Stromal cell of bone marrow (primary cell): ENCODE data around the gene STARD5.

Experiments
- DNase-seq: peaks from one replicate; pipeline ENCODE4 v3.0.0-alpha.2; 2012; ENCODE audit warnings: low read depth

The STARD5 gene

DNA sequence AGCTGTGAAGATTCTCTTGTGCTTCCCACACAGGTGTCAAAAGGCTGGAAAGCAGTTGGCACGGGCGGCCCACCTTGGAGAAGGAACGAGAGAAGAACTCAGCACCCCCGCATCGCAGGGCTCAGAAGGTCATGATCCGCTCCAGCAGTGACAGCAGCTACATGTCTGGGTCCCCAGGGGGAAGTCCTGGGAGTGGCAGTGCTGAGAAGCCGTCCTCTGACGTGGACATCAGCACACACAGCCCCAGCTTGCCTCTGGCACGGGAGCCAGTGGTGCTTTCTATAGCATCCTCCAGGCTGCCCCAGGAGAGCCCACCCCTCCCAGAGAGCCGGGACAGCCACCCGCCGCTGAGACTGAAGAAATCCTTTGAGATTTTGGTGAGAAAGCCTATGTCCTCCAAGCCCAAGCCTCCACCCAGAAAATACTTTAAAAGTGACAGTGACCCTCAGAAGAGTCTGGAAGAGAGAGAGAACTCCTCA lies 31.4 kb downstream of the STARD5 start:
- DNase-seq: no peak

DNA sequence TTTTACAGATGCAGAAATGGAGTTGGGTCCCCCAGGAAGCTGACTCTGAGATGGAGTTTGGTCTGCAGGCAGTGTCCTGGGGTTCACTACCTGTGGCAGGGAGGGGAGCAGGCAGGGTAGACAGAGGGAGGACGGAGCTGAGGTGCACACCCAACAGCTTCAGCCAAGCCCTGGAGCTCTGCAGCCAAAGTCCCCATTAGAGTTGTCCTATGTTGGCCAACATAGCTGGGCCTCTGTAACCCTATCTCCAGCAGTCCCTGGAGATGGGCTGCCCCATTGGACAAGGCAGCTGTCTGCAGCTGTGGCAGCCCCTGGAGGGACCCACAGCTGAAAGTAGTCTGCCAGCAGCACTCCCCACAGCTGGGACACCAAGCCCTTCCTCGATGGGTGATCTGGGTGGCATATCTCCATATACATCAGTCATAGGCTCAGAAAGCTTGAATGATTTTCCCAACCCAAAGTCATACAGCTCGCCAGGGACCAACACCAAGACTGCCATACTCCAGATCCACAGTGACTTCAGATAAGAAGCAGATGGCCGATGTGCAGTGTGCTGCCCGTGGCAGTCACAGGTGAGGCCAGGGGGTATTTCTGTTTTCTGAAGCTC lies 31.9 kb downstream of the STARD5 start:
- DNase-seq: no peak

DNA sequence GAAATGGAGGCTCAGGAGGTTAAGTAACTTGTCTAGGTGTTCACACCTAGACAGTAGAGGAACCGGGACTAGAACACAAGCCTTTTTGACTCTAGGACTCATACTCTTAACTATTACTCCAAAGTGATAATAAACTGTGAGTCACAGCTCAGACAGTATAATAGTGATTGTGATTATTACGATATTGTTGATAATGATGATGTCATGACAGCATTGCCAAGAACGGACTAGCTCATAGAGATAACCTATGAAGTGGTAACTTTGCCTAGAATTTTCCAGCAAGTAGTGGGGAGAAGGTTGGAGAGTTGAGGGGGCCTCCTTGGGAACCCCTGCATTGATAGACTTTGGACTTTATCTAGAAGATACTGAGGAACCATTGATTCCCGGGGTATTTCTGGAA lies 34.0 kb downstream of the STARD5 start:
- no peak for DNase-seq

DNA sequence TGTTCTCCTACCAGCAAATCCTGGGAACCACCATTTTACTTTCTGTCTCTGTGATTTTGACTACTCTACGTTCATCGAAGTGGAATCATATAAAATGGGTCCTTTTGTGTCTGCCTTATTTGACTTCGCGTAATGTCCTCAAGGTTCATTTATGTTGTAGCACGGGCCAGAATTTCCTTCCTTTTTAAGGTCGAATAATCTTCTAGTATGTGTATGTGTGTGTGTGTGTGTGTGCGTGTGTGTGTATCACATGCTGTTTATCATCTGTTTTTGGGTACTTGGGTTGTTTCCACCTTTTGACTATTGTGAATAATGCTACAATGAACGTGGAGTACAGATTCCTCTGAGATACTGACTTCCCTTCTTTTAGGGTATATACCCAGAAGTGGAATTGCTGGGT lies 35.3 kb downstream of the STARD5 start:
- no peak for DNase-seq

DNA sequence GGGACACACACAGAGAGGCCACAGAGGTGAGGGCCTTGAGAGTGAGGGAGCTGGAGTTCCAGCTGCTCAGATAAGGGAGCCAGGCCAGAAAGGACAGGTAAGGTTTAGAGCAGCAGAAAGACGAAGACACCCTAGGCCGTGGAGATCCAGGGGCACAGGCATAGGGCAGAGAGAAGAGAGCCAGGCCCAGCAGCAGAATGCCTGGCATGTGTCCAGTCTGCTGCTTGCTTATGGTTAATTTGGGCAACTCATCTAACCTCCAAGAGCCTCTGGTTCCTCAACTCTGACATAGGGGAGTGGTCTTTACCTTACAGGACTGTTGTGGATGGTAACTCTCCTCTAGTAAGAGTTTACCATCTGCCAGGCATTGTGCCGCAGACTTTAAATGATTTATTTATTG lies 35.9 kb downstream of the STARD5 start:
- DNase-seq: no peak

DNA sequence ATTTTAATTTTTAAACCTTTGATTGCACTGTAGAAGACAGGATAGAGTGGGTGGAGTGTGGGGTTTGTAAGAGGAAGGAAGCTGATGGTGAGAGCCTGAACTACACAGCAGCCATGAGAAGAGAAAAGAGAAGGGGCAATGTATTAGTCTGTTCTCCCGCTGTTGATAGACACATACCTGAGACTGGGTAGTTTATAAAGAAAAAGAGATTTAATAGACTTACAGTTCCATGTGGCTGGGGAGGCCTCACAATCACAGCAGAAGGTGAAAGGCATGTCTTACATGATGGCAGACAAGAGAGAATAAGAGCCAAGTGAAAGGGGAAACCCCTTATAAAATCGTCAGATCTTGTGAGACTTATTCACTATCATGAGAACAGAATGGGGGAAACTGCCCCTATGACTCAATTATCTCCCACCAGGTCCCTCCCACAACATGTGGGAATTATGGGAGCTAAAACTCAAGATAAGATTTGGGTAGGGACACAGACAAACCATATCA lies 37.3 kb downstream of the STARD5 start:
- DNase-seq: no peak

DNA sequence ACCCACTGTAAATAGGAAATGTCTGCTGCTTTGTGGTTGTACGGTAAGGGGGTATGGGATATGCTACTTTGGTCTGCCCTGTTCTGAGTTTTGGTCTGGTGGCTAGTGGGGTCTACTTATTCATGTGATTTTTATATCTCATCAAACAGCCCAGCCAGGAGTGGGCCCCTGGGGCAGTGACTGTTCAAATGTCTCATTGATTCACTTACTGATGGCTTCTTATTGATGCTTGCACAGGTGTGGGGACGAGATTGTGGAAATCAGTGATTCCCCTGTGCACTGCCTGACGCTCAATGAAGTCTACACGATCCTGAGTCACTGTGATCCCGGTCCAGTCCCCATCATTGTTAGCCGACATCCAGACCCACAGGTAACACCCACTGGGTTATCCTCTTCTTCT lies 38.5 kb downstream of the STARD5 start:
- no peak for DNase-seq

DNA sequence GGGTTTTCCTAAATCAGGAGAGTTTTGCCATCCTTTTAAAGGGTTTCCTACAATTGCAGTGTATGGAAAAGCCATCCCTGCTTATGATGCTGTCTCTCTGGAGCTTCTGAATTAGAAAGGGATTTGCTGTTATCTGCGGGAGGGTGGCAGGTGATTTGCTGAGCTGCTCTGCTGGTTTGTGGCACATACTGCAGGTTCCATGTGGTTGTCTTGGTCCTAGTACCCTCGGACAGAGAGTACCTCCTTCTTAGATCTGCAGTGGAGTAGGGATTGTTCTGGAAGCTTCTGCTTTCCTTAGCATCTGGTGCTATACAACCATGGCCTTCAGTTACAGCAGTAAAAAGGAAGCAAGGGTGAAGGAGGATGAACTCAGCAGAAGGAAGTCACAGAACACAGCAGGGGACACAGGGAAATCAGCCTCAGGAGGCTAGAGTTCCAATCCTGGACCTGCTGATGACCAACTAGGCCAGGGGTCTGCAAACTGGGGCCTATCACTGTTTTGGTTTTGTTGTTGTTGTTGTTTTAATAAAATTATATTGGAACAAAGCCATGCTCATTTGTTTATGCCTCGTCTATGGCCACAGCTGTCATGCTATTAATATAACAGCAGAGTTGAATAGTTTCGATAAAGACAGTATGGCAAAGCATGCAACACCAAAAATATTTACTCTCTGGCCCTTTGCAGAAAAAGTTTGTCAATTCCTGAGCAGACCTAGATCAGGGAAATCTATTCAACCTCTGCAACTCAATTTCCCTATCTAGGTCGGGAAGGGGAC lies 39.5 kb downstream of the STARD5 start:
- DNase-seq: no peak

DNA sequence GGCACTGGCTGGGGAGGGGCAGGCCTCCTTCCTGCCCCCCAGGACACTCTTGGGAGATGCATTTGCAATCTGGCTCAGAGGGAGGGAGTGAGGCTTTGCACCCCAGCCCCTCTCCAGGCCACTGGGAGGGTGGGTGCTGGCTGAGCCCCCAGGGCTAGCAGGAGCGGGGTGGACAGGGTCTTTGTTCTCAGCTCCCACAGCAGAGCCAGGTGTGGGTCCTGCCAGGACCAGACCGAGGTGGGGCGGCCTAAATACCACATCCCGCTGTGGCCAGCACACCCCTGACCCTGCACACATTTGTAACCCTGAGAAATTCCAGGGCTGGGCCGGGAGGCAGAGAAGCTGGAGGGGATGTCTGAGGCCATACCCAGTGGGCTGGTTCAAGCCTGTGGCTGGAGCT lies 41.0 kb downstream of the STARD5 start:
- DNase-seq: no peak

DNA sequence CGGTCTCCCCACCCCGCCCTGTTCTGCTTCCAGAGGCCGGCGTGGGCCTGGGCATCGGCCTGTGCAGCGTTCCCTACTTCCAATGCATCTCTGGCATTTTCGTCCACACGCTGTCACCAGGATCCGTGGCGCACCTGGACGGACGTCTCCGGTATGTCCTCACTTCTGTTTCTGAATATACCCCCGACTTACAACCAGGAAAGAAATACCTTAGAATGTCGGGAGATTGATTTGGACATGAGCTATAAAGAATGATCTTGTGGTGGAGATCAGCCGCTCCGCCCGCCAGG lies 41.4 kb downstream of the STARD5 start:
- DNase-seq: no peak

DNA sequence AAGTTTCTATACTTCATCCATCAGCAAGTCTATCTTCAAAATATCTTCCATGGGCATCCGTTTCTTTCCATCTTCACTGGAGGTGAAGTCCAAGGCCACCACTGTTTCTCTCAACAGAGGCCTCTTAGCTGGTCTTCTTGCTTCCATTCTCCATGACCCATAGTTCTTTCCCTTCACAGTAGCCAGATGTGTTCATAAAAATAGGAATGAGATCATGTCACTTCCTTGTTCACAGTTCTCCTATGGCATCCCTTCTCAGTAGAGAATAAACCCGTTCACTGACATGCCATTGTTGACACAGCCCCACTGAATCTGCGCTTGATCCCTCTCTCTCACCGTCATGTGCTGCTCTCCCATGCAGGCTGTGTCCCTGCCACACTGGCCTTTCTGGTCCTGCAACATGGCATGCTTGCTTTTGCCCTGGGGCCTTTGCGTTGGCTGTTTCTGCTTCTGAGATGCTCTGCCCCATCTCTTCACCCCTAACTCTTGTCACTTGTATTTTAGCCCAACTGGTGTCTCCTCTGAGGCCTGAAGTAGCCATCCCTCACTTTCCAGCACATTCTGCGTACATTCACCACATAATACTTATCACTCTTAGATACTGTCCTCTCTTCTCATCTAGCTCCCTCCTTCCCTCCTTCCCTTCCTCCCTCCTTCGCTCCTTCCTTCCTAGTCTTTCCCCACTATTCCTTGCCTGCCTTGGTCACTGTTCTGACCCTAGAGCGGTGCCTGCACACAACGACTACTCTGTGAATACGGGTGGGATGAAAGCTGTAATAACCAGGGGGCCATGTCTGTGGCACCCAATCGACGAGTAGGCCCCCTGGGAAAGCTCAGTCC lies 42.0 kb downstream of the STARD5 start:
- no peak for DNase-seq

DNA sequence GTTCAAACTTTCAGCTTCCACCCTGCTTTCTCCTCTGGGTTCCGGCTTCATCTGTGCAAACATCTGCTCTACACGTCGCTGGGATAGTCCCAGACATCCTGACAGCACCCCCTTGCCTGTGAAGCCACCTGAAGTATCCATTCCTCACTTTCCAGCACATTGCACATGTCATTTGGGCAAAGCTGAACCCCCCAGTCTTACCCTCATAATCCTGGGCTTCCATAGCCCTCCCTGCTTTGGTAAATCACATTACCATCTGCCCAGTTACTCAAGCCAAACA lies 42.5 kb downstream of the STARD5 start:
- no peak for DNase-seq

DNA sequence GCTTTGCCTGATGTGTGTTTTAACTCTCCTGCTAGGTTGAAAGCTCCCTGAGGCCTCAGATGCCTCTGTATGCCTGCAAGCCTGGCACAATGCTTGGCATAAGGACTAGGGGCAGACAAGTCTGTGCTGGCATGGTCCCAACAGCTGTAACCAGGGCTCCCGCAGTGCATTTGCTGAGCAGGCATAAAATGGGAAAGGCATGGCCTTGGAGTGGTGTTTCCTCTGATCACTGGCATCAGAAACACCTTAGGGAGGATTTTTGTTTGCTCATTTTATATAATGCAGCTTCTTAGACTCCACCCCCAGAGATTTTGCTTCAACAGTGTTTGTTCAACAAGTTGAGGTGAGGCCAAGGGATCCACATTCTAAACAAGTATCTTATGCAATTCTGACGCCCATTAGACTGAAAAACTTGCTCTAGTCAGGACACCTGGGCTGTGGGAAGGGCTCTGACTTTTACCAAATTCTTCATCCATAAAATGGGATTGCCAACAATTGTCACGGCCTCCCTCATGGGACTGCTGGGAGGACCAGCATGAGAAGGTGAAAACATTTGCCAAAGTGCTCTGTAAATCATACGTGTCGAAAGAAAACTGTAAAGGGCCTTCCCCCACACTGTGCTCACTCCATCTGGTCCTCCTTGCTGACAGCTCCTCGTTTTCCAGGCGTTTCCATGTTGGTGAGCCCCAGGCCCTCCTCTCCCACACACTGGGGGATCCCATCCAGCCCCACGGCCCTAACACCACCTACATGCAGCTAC lies 43.1 kb downstream of the STARD5 start:
- no peak for DNase-seq

DNA sequence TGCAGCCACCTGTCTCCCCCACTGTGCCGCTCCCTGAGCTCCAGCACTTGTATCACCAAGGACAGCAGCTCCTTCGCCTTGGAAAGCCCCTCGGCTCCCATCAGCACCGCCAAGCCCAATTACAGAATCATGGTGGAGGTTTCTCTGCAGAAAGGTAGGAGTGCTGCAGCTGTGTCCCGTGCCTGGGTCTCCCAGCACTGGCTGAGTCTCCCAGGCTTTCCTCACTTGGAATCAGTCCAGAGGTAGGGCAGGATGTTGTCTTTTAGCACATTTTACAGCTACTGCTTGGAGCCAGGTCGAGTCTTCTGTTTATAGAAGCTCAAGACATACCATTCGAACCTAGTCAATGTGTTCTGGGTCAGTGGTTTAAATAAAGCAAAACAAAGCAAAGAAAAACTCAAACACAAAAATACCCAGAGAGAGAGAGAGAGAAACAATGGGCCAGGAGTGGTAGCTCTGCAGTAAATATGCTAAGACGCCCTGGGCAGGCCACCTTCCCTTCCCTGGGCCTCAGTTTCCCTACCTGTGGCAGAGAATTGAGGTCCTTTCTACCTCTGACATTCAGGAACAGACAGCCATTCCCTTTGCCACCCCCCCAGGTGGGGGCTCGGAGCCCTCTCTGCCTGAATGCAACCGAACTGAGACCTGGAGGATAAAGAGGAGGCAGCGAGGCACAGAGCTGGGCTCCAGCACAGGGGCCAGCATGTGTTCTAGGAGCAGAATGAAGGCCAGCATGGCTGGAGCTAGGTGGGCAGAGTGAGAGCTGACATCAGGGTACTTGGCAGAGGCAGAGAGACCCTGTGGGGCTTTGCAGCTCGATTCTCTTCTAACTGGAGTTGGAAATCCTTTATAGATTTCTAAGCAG lies 44.1 kb downstream of the STARD5 start:
- DNase-seq: no peak

DNA sequence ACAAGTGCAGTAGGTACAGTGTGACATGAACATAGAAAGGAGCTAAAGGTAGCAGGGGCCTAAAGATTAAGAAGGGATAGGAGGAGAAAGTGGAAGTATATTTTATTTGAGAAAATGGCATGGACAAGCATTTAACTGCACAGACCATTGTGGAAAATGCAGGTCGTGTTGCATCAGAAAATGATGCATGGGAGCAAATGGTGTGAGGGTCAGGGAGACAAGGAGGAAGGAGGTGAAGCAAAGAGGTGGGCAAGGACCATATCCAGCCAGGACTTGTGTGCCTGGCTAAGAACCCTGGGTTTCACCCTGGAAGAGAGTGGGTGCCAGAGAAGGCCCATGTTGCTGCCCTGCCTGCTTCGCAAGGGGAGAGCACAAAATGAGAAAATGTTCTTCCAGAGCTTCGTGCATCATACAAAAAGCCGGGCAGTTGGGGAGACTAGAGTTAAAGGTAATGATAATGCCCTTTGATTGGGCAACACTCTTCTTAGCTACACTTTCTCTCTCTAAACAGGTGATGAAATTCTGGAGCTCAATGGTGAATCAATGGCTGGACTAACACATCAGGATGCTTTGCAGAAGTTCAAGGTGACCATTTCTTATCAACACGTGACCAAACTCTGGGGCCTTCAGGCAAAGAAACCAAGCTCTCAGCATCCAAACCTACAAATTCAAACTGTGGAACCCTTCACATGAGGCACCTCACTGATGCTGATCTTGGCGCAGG lies 45.5 kb downstream of the STARD5 start:
- no peak for DNase-seq

DNA sequence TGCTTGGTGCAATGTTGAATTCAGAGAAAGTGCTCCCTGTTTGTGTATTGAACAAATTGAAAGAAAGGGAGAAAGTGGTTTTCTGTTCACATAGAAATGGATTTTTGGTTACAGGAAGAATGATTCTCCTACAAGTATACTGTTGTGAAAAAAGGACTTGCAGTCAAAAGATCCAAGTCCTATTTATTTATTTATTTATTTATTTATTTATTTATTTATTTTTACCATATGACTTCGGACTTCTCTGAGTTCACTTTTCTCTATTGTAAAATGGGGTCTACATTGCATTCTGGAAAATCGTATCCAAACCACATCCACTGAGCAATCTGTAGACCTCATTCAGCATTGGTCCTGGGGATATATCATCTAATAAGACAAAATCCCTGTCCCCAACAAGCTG lies 46.1 kb downstream of the STARD5 start:
- DNase-seq: no peak

DNA sequence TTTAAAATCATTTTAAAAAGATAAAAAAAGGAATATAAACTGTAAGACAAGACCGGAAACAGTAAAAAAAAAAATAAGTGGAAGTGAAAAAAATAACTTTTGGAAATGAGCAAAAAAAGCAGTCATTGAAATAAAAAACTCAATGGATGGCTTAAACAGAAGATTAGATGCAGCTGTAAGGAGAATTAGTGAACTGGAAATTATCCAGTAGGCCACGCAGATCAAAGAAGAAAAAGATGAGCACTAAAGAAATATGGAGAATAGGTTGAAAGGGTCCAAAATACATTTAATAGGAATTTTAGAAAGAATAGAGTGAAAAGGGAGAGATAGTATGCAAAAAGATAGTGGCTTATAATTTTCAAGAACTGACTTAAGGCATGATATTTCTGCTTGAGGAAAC lies 47.0 kb downstream of the STARD5 start:
- no peak for DNase-seq

DNA sequence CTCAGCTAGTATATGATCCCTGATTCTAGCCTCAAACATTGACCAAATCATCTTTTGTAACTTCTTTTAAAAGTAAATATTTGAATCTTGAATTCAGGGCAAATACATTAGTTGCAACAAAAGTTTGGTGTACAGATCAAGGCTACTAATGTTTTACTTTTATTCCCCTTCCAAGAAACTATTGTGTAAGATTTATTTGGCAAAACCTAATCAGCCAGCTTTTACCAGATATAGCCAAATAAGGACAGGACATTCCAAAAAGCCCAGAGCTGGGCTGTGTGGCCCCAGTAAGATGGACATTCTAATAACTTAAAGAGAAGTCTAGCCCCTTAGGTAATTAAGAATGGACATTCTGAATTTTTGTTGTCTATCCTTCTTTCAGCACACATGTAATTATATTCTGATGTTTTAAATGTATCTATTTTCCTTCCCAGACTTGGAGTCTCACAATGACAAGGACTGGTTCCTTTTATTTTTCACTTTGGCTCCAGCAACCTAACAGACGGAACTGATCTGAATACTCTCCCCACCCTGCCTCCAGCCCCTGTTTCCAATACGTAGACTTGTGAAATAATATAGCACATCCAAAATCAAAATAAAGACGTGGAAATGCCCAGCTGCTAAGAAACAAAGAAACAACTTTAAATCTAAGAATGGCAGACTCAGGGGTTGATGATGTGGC lies 48.1 kb downstream of the STARD5 start:
- DNase-seq: no peak

DNA sequence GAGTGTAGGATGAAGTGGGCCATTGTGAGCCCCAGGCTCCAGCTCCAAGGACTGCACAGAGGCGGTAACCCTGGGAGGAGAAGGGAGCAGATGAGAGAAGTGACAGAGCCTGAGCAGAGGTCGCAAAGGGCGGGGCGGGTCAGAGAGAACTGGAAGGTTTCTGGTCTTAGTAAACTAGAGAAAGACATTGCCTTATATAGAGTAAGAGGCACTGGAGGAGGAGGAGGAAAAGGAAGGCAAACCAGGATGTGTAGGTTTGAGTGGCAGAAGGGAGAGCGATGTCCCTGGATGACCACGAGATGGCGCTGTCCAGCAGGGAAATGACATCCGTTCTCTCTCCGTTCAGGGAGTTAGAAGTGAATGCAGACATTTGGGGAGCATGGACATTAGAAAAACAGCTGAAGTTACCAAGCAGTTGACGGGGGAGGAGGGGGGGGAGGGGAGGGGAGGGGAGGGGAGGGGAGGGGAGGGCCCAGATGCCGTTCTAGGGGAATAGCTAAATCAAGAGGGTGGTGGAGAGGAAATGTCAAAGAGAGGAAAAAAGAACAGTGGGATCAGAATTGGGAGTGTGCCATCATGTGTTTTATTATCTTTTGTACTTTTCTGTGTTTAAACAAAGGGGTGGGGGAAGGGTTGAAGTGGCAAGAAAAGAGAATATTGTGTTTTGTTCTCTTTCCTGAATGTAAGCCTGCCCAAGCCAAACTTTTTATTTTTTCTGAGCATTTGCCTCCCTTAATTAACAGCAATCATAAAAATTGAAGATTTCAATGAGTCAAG lies 48.8 kb downstream of the STARD5 start:
- DNase-seq: peak; percentile 57
